GM23338 (cell line): ENCODE data around the gene LRRC10B. TPM values are rescaled to one million over a fixed set of nuclear protein-coding genes. Genes with fewer than 3 reads are reported as not detected.

ENCODE experiments used
- ATAC-seq: fragments of 200-7000 bp; cut with Tn5 transposase; 3 replicates; pipeline ENCODE4 v1.9.1; 2020
- DNase-seq: peaks from one replicate; pipeline ENCODE4 v3.0.0-alpha.2; 2015; ENCODE audit warnings: low spot score
- H2AFZ ChIP-seq: fragments of 200-600 bp; sonication (generic); 2 replicates; pipeline ENCODE4 v1.8.0; 2016; ENCODE audit warnings: antibody characterized with exemption, mild to moderate bottlenecking, moderate library complexity
- H3F3A ChIP-seq: fragments of 200-600 bp; sonication (generic); replicated peaks from 2 replicates; pipeline ENCODE4 v1.8.0; 2017; ENCODE audit warnings: antibody characterized with exemption, mixed run types, low read depth
- H3K27ac ChIP-seq: fragments of 200-600 bp; sonication (generic); 2 replicates; pipeline ENCODE4 v1.6.1; 2016; ENCODE audit warnings: low read depth
- H3K27me3 ChIP-seq: fragments of 200-600 bp; sonication (generic); 2 replicates; pipeline ENCODE4 v1.8.0; 2016; ENCODE audit warnings: mild to moderate bottlenecking, mixed run types, moderate library complexity; ENCODE audit not compliant: insufficient read depth
- H3K36me3 ChIP-seq: fragments of 200-600 bp; sonication (generic); 2 replicates; pipeline ENCODE4 v1.8.0; 2016; ENCODE audit warnings: mild to moderate bottlenecking; ENCODE audit not compliant: insufficient read depth
- H3K4me1 ChIP-seq: fragments of 200-600 bp; sonication (generic); 2 replicates; pipeline ENCODE4 v1.8.0; 2016; ENCODE audit warnings: mild to moderate bottlenecking, moderate library complexity; ENCODE audit not compliant: insufficient read depth
- H3K4me2 ChIP-seq: fragments of 200-600 bp; sonication (generic); 2 replicates; pipeline ENCODE4 v1.7.1; 2017; ENCODE audit warnings: mixed run types
- H3K4me3 ChIP-seq: fragments of 200-600 bp; sonication (generic); 2 replicates; pipeline ENCODE4 v1.6.1; 2016; ENCODE audit warnings: mixed run types
- H3K79me2 ChIP-seq: fragments of 200-600 bp; sonication (generic); replicated peaks from 2 replicates; pipeline ENCODE4 v1.8.0; 2017; ENCODE audit warnings: mild to moderate bottlenecking; ENCODE audit not compliant: insufficient read depth
- H3K9me2 ChIP-seq: fragments of 200-600 bp; sonication (generic); 2 replicates; pipeline ENCODE4 v1.8.0; 2017; ENCODE audit not compliant: insufficient read depth
- H4K20me1 ChIP-seq: fragments of 200-600 bp; sonication (generic); replicated peaks from 2 replicates; pipeline ENCODE4 v1.8.0; 2017; ENCODE audit warnings: mild to moderate bottlenecking; ENCODE audit not compliant: insufficient read depth
- H3K27ac Mint-ChIP-seq: 2 replicates; pipeline ENCODE4 v1.8.0; 2020; ENCODE audit warnings: inconsistent platforms, mild to moderate bottlenecking, moderate library complexity, mixed read lengths
- H3K27me3 Mint-ChIP-seq: 3 replicates; pipeline ENCODE4 v1.8.0; 2022; ENCODE audit warnings: low read depth, mild to moderate bottlenecking, moderate library complexity, mixed read lengths, inconsistent platforms; ENCODE audit not compliant: insufficient read depth, poor library complexity
- H3K36me3 Mint-ChIP-seq: 3 replicates; pipeline ENCODE4 v1.8.0; 2021; ENCODE audit warnings: low read depth, mild to moderate bottlenecking, inconsistent platforms, moderate library complexity, mixed read lengths
- H3K4me1 Mint-ChIP-seq: 3 replicates; pipeline ENCODE4 v1.8.0; 2020; ENCODE audit warnings: mild to moderate bottlenecking, inconsistent platforms, mixed read lengths
- H3K4me3 Mint-ChIP-seq: 3 replicates; pipeline ENCODE4 v1.8.0; 2021; ENCODE audit warnings: moderate library complexity, mild to moderate bottlenecking, inconsistent platforms, mixed read lengths
- H3K9me3 Mint-ChIP-seq: 3 replicates; pipeline ENCODE4 v1.8.0; 2020; ENCODE audit warnings: moderate library complexity, mild to moderate bottlenecking, inconsistent platforms, mixed read lengths
- CREB1 ChIP-seq: fragments of 250-450 bp; sonication (Bioruptor Pico); IDR thresholded peaks from 2 replicates; pipeline ENCODE4 v1.5.0; 2020; ENCODE audit warnings: low read depth, mild to moderate bottlenecking, moderate library complexity
- CTCF ChIP-seq, 2 experiments: fragments of 200-600 bp in 1 of 2; sonication (generic) in 1 of 2; conservative IDR thresholded peaks; 2 replicates each; pipeline versions ENCODE4 v1.5.1 to v1.6.1; 2016 to 2017; ENCODE audit warnings: antibody characterized with exemption in 2 of 2, low read depth in 2 of 2, mild to moderate bottlenecking in 2 of 2, moderate library complexity in 1 of 2
- EZH2 ChIP-seq: fragments of 200-600 bp; sonication (generic); IDR thresholded peaks from one replicate; pipeline ENCODE4 v1.8.0; 2017; ENCODE audit warnings: antibody characterized with exemption, mild to moderate bottlenecking, low read depth; ENCODE audit not compliant: unreplicated experiment
- JUNB ChIP-seq: IDR thresholded peaks from one replicate; pipeline ENCODE4 v1.6.1; 2016; ENCODE audit warnings: antibody characterized with exemption; ENCODE audit not compliant: unreplicated experiment
- NANOG ChIP-seq: IDR thresholded peaks from 2 replicates; pipeline ENCODE4 v1.6.1; 2016; ENCODE audit warnings: antibody characterized with exemption, borderline replicate concordance
- REST ChIP-seq: IDR thresholded peaks from one replicate; pipeline ENCODE4 v1.6.1; 2018; ENCODE audit warnings: antibody characterized with exemption; ENCODE audit not compliant: unreplicated experiment
- STAT1 ChIP-seq: IDR thresholded peaks from one replicate; pipeline ENCODE4 v1.6.1; 2016; ENCODE audit warnings: antibody characterized with exemption; ENCODE audit not compliant: unreplicated experiment
- polyA plus RNA-seq: library from polyadenylated mRNA; unstranded; fragments of >200 nt; fragmentation: Nextera tagmentation; extraction: Ambion mirVana; gene quantifications from 2 replicates; pipeline ENCODE4 v1.2.1, GENCODE V29; 2016
- total RNA-seq: library from RNA; depleted of rRNA; stranded (reverse); fragments of >200 nt; shearing (Covaris generic); gene quantifications from 2 replicates; pipeline ENCODE4 v1.2.3, GENCODE V29; 2014
- TF ChIP-seq, protein P1 (sequence below): IDR thresholded peaks from 2 replicates; pipeline ENCODE4 v1.6.1; 2016; ENCODE audit warnings: antibody characterized with exemption
- TF ChIP-seq, protein P2 (sequence below): fragments of 250-450 bp; sonication (Bioruptor Pico); IDR thresholded peaks from 2 replicates; pipeline ENCODE4 v1.5.0; 2020; ENCODE audit warnings: mild to moderate bottlenecking, moderate library complexity

The LRRC10B gene
- total and polyA plus RNA-seq, 2 experiments from 2014 or later, result 0.47 to 1.6 TPM

GRCh38 chr11:61491736-61492395 is 16.7 kb upstream of the LRRC10B start (continued):
- TF ChIP-seq JUNB, result no peak
- TF ChIP-seq CTCF (conservative IDR thresholded peaks at IDR 0.05; ENCODE audit: low read depth in 2 of 2), result no peak
- no peak for TF ChIP-seq NANOG
- TF ChIP-seq, protein P1, sequence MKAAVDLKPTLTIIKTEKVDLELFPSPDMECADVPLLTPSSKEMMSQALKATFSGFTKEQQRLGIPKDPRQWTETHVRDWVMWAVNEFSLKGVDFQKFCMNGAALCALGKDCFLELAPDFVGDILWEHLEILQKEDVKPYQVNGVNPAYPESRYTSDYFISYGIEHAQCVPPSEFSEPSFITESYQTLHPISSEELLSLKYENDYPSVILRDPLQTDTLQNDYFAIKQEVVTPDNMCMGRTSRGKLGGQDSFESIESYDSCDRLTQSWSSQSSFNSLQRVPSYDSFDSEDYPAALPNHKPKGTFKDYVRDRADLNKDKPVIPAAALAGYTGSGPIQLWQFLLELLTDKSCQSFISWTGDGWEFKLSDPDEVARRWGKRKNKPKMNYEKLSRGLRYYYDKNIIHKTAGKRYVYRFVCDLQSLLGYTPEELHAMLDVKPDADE, result no peak
- TF ChIP-seq EZH2, result no peak
- no peak for TF ChIP-seq REST
- no peak for TF ChIP-seq CREB1

- H4K20me1 ChIP-seq, result no peaks in the 10 kb centered on the region
- ATAC-seq, result no peak
- TF ChIP-seq, protein P1, result no peak
- TF ChIP-seq STAT1 (no peak), JUNB (no peak)
- TF ChIP-seq, protein P2, sequence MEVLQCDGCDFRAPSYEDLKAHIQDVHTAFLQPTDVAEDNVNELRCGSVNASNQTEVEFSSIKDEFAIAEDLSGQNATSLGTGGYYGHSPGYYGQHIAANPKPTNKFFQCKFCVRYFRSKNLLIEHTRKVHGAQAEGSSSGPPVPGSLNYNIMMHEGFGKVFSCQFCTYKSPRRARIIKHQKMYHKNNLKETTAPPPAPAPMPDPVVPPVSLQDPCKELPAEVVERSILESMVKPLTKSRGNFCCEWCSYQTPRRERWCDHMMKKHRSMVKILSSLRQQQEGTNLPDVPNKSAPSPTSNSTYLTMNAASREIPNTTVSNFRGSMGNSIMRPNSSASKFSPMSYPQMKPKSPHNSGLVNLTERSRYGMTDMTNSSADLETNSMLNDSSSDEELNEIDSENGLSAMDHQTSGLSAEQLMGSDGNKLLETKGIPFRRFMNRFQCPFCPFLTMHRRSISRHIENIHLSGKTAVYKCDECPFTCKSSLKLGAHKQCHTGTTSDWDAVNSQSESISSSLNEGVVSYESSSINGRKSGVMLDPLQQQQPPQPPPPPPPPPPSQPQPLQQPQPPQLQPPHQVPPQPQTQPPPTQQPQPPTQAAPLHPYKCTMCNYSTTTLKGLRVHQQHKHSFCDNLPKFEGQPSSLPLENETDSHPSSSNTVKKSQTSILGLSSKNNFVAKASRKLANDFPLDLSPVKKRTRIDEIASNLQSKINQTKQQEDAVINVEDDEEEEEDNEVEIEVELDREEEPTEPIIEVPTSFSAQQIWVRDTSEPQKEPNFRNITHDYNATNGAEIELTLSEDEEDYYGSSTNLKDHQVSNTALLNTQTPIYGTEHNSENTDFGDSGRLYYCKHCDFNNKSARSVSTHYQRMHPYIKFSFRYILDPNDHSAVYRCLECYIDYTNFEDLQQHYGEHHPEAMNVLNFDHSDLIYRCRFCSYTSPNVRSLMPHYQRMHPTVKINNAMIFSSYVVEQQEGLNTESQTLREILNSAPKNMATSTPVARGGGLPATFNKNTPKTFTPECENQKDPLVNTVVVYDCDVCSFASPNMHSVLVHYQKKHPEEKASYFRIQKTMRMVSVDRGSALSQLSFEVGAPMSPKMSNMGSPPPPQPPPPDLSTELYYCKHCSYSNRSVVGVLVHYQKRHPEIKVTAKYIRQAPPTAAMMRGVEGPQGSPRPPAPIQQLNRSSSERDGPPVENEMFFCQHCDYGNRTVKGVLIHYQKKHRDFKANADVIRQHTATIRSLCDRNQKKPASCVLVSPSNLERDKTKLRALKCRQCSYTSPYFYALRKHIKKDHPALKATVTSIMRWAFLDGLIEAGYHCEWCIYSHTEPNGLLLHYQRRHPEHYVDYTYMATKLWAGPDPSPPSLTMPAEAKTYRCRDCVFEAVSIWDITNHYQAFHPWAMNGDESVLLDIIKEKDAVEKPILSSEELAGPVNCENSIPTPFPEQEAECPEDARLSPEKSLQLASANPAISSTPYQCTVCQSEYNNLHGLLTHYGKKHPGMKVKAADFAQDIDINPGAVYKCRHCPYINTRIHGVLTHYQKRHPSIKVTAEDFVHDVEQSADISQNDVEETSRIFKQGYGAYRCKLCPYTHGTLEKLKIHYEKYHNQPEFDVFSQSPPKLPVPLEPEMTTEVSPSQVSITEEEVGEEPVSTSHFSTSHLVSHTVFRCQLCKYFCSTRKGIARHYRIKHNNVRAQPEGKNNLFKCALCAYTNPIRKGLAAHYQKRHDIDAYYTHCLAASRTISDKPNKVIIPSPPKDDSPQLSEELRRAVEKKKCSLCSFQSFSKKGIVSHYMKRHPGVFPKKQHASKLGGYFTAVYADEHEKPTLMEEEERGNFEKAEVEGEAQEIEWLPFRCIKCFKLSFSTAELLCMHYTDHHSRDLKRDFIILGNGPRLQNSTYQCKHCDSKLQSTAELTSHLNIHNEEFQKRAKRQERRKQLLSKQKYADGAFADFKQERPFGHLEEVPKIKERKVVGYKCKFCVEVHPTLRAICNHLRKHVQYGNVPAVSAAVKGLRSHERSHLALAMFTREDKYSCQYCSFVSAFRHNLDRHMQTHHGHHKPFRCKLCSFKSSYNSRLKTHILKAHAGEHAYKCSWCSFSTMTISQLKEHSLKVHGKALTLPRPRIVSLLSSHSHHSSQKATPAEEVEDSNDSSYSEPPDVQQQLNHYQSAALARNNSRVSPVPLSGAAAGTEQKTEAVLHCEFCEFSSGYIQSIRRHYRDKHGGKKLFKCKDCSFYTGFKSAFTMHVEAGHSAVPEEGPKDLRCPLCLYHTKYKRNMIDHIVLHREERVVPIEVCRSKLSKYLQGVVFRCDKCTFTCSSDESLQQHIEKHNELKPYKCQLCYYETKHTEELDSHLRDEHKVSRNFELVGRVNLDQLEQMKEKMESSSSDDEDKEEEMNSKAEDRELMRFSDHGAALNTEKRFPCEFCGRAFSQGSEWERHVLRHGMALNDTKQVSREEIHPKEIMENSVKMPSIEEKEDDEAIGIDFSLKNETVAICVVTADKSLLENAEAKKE (CRISPR knock-in tag), result no peak
These were observed 14.1 kb upstream of the LRRC10B start for GRCh38 chr11:61494381-61494961.

More at GRCh38 chr11:61494381-61494961, 14.1 kb upstream of the LRRC10B start:
- Mint-ChIP-seq H3K4me1 (peaks cover 12% of the 10 kb centered on the region), H3K27me3 (peaks cover 8% of the 10 kb centered on the region), H3K36me3 (no peaks in the 10 kb centered on the region), H3K9me3 (no peaks in the 10 kb centered on the region), H3K4me3 (no peak overlapping the region), H3K27ac (no peak overlapping the region)
- no peak overlapping the region for H2AFZ ChIP-seq
- peaks cover 10% of the 10 kb centered on the region; the same call in 1 of the 2 replicates for H3F3A ChIP-seq
- peaks cover 8% of the 10 kb centered on the region; the same call in 1 of the 2 replicates for H3K27me3 ChIP-seq
- no peaks in the 10 kb centered on the region for H3K79me2 ChIP-seq
- H3K27ac ChIP-seq, result no peak overlapping the region
- H3K9me2 ChIP-seq, result no peaks in the 10 kb centered on the region
- H3K4me2 ChIP-seq, result no peak overlapping the region
- H3K4me3 ChIP-seq, result no peak overlapping the region
- no peak for DNase-seq
- peaks cover 19% of the 10 kb centered on the region for H3K4me1 ChIP-seq
- H3K36me3 ChIP-seq, result no peaks in the 10 kb centered on the region; the same call in 1 of the 2 replicates
